Measurements from ENCODE around the gene LCE3C. TPM values are rescaled to one million over a fixed set of nuclear protein-coding genes. Genes with fewer than 3 reads are reported as not detected.

LCE3C gene, protein sequence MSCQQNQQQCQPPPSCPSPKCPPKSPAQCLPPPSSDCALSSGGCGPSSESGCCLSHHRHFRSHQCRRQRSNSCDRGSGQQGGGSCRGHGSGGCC
- not detected for total RNA-seq
- polyA plus RNA-seq (ENCODE audit: insufficient read depth, low read depth, low replicate concordance): not detected
- long read RNA-seq, donor 1: 0 reads
- long read RNA-seq, donor 2: 0 reads

DNA sequence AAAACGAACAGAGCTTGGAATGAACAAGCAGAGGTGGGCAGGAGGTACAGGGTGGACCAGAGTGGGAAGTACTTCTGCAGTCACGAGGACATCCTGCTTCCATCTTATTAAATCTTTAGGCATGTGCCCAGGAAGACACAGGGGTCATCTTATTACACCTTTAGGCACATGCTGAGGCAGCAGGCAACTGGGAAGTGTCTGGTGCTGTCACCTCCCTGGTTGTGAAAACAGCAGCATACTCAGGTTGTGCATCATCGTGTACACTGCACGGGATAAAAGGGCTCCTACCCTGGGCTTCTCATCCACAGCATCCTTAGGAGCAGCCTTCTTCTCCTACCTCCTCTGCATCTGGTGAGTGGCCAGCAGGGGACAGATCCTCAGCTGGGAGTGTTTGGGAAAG is at the start of gene LCE3C:
LCE3C (plus strand) TSS at position 301 of the 400 bp plus-strand sequence. CDS start 498 bp downstream, outside the sequence.
- no peaks in the 10 kb centered on the region for H3K36me3 ChIP-seq (ENCODE audit: low read depth, missing control alignments)
- no peak for DNase-seq
- no peak within 1 kb of the TSS for H3K4me3 ChIP-seq
- H3K9me3 ChIP-seq: no peaks in the 10 kb centered on the region
- intact Hi-C loops (cut with DNase I; ENCODE audit: low total_unique reads): no loop called here
- H3K4me1 ChIP-seq: no peaks in the 10 kb centered on the region
- H3K27me3 ChIP-seq: no peaks in the 10 kb centered on the region
- WGBS, 2 donors: 79 to 81% methylated on average over 4 of the region's 4 CpGs
- no peak for TF ChIP-seq POLR2A (IDR thresholded peaks at IDR 0.05)
- TF ChIP-seq, protein P1, sequence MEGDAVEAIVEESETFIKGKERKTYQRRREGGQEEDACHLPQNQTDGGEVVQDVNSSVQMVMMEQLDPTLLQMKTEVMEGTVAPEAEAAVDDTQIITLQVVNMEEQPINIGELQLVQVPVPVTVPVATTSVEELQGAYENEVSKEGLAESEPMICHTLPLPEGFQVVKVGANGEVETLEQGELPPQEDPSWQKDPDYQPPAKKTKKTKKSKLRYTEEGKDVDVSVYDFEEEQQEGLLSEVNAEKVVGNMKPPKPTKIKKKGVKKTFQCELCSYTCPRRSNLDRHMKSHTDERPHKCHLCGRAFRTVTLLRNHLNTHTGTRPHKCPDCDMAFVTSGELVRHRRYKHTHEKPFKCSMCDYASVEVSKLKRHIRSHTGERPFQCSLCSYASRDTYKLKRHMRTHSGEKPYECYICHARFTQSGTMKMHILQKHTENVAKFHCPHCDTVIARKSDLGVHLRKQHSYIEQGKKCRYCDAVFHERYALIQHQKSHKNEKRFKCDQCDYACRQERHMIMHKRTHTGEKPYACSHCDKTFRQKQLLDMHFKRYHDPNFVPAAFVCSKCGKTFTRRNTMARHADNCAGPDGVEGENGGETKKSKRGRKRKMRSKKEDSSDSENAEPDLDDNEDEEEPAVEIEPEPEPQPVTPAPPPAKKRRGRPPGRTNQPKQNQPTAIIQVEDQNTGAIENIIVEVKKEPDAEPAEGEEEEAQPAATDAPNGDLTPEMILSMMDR (IDR thresholded peaks at IDR 0.05): no peak
- H3K27ac ChIP-seq: no peak within 1 kb of the TSS

- Histone ChIP-seq H3K27me3 (no peaks in the 10 kb centered on the region), H3K9me3 (no peaks in the 10 kb centered on the region), H3K27ac (no peak overlapping the region), H3K36me3 (ENCODE audit: low read depth, missing control alignments) (no peaks in the 10 kb centered on the region), H3K4me3 (no peak overlapping the region), H3K4me1 (no peaks in the 10 kb centered on the region)
- TF ChIP-seq, protein P1 (IDR thresholded peaks at IDR 0.05): no peak
- no peak for TF ChIP-seq POLR2A (IDR thresholded peaks at IDR 0.05)
- 77 to 79% methylated on average over 2 of the region's 2 CpGs for WGBS, 2 donors
- intact Hi-C loops (cut with DNase I; ENCODE audit: low total_unique reads): no loop called here
- no peak for DNase-seq
Observed at GRCh38 chr1:152565115-152565514, 34.9 kb upstream of the LCE3C start.

DNA sequence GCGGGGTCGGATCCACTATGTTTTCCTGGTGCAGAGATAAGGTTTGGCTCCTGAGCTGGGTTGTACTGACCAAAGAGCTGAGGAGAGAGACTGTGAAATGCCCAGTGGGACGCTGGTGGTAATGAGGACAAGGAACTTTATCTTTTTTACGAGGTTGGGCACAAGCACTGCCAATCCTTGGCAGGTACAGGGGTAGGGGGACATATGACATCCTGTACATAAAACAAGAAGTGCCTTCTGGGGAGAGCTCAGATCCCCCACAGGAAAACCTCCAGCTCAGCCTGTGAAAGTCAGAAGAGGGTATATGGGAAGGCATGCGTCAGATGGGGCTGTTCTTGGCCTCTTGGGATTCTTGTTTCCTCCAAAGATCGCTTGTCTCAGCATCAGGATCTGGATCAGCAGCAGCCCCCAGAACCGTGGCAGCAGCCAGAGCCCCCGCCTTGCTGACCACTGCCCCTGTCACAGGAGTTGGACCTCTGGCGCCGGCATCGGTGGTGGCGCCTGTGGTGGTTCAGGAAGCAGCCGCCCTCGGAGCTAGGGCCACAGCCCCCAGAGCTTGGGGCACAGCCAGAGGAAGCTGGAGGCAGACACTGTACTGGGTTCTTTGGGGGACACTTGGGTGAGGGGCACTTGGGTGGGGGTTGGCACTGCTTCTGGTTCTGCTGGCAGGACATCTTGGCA is 34.4 kb upstream of the LCE3C start:
- DNase-seq: no peak
- Histone ChIP-seq H3K27me3 (no peaks in the 10 kb centered on the region), H3K27ac (no peak overlapping the region), H3K9me3 (no peaks in the 10 kb centered on the region), H3K4me1 (no peaks in the 10 kb centered on the region), H3K4me3 (no peak overlapping the region), H3K36me3 (ENCODE audit: low read depth, missing control alignments) (no peaks in the 10 kb centered on the region)
- no peak for TF ChIP-seq POLR2A (IDR thresholded peaks at IDR 0.05)
- TF ChIP-seq, protein P1 (IDR thresholded peaks at IDR 0.05): no peak
- intact Hi-C loops (cut with DNase I; ENCODE audit: low total_unique reads): no loop called here
- 66 to 84% methylated on average over 4 to 14 of the region's 14 CpGs for WGBS, 2 donors

DNA sequence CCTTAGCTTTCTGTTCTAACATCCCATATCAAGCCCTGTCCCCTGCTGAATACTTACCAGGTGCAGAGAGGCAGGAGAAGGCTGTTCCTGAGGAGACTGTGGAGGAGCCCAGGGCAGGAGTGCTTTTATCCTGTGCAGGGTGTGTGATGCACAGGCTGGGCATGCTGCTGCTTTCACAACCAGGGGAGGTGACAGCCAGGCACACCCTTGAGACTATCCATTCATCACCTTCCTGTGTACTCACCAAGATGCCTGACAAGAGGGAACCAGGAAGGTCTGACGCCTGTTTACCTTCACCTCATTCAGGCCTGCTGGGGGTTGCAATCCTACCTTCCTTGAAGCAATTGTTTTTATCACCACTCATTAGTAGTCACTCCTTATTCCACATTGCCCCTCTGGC is 33.4 kb upstream of the LCE3C start, which contains the start of gene LCE3E:
LCE3E (minus strand) TSS at position 100 of the 400 bp plus-strand sequence. CDS start 572 bp downstream, outside the sequence.
- Histone ChIP-seq H3K36me3 (ENCODE audit: low read depth, missing control alignments) (no peaks in the 10 kb centered on the region), H3K27me3 (no peaks in the 10 kb centered on the region), H3K4me3 (no peak within 1 kb of the TSS), H3K9me3 (no peaks in the 10 kb centered on the region), H3K27ac (no peak within 1 kb of the TSS), H3K4me1 (no peaks in the 10 kb centered on the region)
- intact Hi-C loops (cut with DNase I; ENCODE audit: low total_unique reads): no loop called here
- TF ChIP-seq POLR2A (IDR thresholded peaks at IDR 0.05): no peak
- TF ChIP-seq, protein P1 (IDR thresholded peaks at IDR 0.05): no peak
- WGBS, 2 donors: 73 to 82% methylated on average over 1 of the region's 1 CpG
- no peak for DNase-seq

All from testis (tissue), 5 donors.